Endothelial cell (in vitro differentiated cells): ENCODE data around the gene MYOF. TPM values are rescaled to one million over a fixed set of nuclear protein-coding genes. Genes with fewer than 3 reads are reported as not detected.
A peak's percentile ranks its signal among the peaks of the same experiment; 100 is the strongest.

Experiments used
- DNase-seq: peaks from one replicate; pipeline ENCODE4 v3.0.0; 2021; ENCODE audit warnings: low spot score
- H3K27ac Mint-ChIP-seq: one replicate; pipeline ENCODE4 v1.8.0; 2021; ENCODE audit warnings: mixed read lengths, inconsistent platforms; ENCODE audit not compliant: unreplicated experiment
- H3K27me3 Mint-ChIP-seq: one replicate; pipeline ENCODE4 v1.8.0; 2021; ENCODE audit warnings: mild to moderate bottlenecking, moderate library complexity, mixed read lengths, inconsistent platforms; ENCODE audit not compliant: unreplicated experiment
- H3K36me3 Mint-ChIP-seq: one replicate; pipeline ENCODE4 v1.8.0; 2021; ENCODE audit warnings: mild to moderate bottlenecking, low read depth, mixed read lengths, inconsistent platforms; ENCODE audit not compliant: unreplicated experiment
- H3K4me1 Mint-ChIP-seq: one replicate; pipeline ENCODE4 v1.8.0; 2021; ENCODE audit warnings: mild to moderate bottlenecking, mixed read lengths, inconsistent platforms; ENCODE audit not compliant: unreplicated experiment
- H3K4me3 Mint-ChIP-seq: one replicate; pipeline ENCODE4 v1.8.0; 2021; ENCODE audit warnings: mild to moderate bottlenecking, mixed read lengths, inconsistent platforms; ENCODE audit not compliant: unreplicated experiment
- H3K9me3 Mint-ChIP-seq: one replicate; pipeline ENCODE4 v1.8.0; 2021; ENCODE audit warnings: mixed read lengths, inconsistent platforms; ENCODE audit not compliant: unreplicated experiment
- total RNA-seq: library from RNA; stranded (reverse); fragmentation: NEBNext Ultra II Directional; extraction: Animal tissue kit (Norgen Biotek cat#: 25700); gene quantifications from one replicate; pipeline ENCODE4 v1.2.1, GENCODE V29; 2021; ENCODE audit not compliant: unreplicated experiment
- TF ChIP-seq, protein P1 (sequence below): fragments of 200-600 bp; sonication (generic); IDR thresholded peaks from one replicate; pipeline ENCODE4 v1.5.0; 2021; ENCODE audit warnings: antibody characterized with exemption; ENCODE audit not compliant: unreplicated experiment

Gene MYOF
- total RNA-seq, 1 donor from 2014 or later = 12.4 TPM

DNA sequence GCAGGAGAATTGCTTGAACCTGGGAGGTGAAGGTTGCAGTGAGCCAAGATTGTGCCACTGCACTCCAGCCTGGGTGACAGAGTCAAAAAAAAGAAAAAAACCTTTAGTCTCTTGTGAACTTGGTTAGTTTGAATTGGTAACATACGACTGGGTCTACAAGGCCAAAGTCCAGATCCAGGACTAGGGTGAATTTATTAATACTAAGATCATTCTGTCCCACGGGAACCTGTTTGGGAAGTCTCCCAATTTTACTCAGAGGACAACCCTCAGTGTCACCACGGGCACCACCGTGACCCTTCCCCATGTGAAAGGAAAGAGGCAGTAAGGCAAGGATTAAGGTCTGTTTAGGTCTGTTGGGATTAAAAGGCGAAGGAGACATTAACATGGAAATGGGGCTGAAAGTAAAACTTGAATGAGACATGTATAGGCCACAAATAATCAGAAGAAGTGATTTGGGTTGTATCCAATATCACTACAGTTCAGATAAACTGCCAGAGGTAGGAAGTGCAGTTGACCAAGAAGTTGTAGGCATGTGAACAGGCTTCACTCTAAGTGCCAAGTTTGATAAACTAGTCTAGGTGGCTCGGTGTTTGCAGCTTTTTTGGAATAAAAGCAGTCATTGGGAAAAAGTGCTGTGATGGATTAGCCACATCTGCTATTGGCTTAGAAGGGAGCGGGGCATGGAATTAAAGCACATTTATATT, 30.7 kb downstream of the MYOF start:
- no peak overlapping the region for H3K27ac Mint-ChIP-seq

DNA sequence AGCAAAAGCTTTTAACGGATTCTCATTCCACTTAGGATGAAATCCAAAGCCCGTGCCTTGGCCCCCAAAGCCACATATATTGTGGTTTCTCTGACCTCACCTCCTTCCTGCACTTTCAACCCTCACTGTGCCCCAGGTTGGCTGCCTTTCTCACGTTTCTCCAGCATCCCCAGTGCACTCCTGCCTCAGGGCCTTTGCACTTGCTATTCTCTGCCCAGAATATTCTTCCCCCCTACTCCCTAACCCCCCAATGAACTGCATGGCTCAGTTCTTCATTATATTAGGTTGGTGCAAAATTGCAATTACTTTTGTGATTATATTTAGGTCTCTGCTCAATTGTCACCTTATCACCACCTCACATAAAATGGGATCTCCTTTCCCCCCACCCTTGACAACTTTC, 34.2 kb downstream of the MYOF start:
- H3K9me3 Mint-ChIP-seq = no peaks in the 10 kb centered on the region
- no peak overlapping the region for H3K27ac Mint-ChIP-seq
- no peak for DNase-seq
- TF ChIP-seq, protein P1, sequence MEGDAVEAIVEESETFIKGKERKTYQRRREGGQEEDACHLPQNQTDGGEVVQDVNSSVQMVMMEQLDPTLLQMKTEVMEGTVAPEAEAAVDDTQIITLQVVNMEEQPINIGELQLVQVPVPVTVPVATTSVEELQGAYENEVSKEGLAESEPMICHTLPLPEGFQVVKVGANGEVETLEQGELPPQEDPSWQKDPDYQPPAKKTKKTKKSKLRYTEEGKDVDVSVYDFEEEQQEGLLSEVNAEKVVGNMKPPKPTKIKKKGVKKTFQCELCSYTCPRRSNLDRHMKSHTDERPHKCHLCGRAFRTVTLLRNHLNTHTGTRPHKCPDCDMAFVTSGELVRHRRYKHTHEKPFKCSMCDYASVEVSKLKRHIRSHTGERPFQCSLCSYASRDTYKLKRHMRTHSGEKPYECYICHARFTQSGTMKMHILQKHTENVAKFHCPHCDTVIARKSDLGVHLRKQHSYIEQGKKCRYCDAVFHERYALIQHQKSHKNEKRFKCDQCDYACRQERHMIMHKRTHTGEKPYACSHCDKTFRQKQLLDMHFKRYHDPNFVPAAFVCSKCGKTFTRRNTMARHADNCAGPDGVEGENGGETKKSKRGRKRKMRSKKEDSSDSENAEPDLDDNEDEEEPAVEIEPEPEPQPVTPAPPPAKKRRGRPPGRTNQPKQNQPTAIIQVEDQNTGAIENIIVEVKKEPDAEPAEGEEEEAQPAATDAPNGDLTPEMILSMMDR = no peak
- H3K36me3 Mint-ChIP-seq = peaks cover 3% of the 10 kb centered on the region
- H3K27me3 Mint-ChIP-seq = peaks cover 5% of the 10 kb centered on the region
- no peak overlapping the region for H3K4me3 Mint-ChIP-seq
- peaks cover 14% of the 10 kb centered on the region for H3K4me1 Mint-ChIP-seq

More for the DNA sequence above, 30.7 kb downstream of the MYOF start:
- DNase-seq = no peak
- no peak overlapping the region for H3K4me3 Mint-ChIP-seq
- TF ChIP-seq, protein P1 = no peak
- H3K9me3 Mint-ChIP-seq = no peaks in the 10 kb centered on the region
- H3K36me3 Mint-ChIP-seq = peaks cover 3% of the 10 kb centered on the region
- no peaks in the 10 kb centered on the region for H3K4me1 Mint-ChIP-seq
- H3K27me3 Mint-ChIP-seq = no peaks in the 10 kb centered on the region

DNA sequence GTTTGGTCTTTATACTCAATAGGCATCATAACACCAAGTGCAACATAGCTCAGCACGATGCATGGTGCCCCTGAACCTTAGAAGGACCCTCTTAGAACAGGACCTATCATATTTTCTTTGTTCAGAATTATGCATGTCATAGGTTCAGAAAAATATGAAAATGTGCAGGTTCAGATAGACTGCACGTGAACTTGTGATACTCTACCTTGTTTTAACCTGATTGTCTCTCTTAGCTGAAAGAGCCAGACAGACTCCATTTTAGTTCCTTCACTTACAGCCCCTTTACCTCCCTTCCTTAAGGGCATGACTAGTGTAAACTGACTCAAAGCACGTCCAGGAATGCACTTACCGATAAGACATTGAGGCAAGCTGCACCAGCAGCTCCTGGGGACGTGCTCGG, 35.1 kb downstream of the MYOF start:
- Mint-ChIP-seq H3K27ac (peak overlapping the region; percentile 45), H3K4me1 (peaks cover 14% of the 10 kb centered on the region), H3K9me3 (no peaks in the 10 kb centered on the region), H3K36me3 (peaks cover 3% of the 10 kb centered on the region), H3K4me3 (no peak overlapping the region), H3K27me3 (peaks cover 7% of the 10 kb centered on the region)
- TF ChIP-seq, protein P1 = no peak
- DNase-seq = no peak

DNA sequence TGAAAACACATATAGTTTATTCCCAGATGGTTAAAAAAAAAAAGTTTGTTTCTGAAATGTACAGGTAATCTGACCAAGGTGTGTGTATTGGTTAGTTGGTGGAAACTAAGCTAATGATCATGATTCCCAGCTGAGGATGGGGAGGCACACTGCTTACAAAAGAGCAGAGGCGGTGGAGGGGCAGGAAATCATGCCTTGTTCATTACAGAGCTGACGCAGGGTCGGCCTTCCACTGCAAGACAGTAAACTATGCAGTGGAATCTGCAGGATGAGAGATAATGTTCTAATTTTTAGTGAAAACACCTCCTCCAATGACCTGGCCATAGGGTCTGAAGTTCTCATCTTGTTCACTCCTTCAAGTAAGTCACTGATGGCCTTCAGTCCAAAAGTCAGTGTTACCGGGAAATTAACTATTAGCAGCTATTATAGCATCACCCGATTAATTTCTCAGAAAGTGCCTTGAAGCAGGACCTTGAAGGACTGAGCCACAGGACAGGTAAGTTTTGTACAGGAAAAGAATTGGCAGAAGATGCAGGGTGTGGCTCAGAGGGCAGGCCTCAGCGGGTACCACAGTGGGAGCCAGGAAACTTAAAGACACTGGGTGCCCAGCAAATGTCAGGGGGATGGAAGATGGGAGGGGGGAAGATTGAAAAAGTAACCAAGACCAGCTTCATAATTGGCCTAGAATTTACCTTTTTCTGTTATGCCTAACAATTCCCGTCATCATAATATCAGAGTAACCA, 36.0 kb downstream of the MYOF start:
- no peak for DNase-seq
- TF ChIP-seq, protein P1 = no peak
- H3K36me3 Mint-ChIP-seq = no peaks in the 10 kb centered on the region
- peak overlapping the region; percentile 98 for H3K27ac Mint-ChIP-seq
- H3K27me3 Mint-ChIP-seq = peaks cover 7% of the 10 kb centered on the region
- H3K4me3 Mint-ChIP-seq = no peak overlapping the region
- H3K9me3 Mint-ChIP-seq = no peaks in the 10 kb centered on the region
- H3K4me1 Mint-ChIP-seq = peaks cover 17% of the 10 kb centered on the region
